Cerebellar nuclear complex (tissue), 1 donor: Measurements from ENCODE around the gene TAF1A.
A peak's percentile ranks its signal among the peaks of the same experiment; 100 is the strongest.
"Not testable (repeated sequence)": the region's sequence is repeated elsewhere in the genome, so short reads cannot be mapped to it uniquely, and the experiment has no call there.

Source experiments
- DNase-seq, 2 experiments: peaks; one replicate each; lab custom pipeline; 2025; lab: John Stamatoyannopoulos, UW

Gene TAF1A

DNA sequence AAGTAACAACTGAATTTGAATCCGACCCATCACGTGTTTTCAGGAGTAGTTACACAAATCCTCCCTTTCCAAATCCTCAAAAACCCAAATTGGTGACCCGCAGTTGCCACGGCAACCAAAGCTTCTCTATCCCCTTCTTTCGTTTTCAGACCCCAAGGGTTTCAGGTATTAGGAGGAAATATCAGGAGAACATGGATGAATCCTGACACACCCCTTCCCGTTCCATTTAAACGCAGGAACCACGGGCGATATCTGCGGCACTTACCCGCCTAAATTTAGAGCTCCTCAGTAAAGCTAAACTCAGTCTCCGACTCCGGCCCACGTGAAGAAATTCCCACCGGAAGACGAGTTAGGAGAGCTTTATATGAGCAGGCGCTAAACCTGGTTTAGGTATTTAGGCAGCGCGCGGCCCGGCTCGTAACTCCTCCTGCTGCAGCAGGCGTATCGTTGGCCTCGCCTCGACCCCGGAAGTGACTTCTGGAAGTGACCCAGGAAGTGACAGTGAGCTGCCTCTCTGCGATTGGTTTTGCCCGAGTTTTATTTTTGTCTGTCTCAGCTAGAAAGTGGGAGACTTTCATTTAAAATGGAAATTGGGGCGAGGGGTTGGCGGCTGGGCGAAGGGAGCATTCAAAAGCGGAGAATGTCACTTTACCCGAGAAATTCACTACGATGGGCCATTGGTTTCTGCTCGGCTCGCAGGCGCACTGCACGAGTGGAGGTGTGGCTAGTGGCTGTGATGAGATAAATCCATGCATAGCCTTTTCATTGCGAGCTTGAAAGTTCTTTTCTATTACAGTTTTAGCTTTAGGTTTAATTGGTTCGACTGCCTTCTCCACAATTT lies at the start of gene TAF1A:
TSS of gene TAF1A (minus strand) at position 472 of the 841 bp plus-strand sequence.
- DNase-seq, result peak; percentile 34 to 73

DNA sequence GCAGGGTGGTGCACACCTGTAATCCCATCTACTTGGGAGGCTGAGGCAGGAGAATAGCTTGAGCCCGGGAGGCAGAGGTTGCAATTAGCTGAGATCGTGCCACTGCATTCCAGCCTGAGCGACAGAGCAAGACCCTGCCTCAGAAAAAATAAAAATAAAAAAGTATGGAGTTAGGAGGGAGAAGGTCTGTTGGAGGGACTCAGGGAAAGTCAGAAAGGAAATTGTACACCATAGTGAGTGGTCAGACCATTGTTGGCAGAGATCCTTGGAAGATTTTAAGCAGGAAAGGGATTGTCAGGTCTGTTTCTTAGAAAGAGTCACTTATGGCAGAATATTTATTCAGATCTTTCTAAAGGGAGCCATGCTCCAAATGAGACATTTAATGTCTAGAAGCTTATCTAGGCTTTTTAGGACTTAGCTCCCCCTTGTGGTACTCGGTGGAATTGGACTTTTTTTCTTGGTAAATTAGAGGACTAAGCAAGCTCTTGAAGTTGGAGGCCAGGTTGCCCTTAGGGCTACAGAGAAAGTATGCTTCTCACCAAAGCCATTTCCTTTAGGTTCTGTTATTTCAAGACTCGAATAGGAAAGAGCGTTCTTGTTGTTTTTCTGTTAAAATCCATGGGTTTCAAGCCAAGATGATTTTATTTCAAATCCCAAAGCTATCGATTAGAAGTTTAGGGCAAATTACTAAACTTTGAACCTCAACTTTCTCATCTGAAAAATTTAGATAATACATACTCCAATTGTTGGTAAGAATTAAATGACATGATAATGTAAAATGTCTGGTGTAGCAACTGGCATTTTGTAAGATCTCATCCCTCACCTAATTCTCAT lies 44.7 kb upstream of the TAF1A start:
- peak in 1 of 2 experiments; percentile 6 for DNase-seq

DNA sequence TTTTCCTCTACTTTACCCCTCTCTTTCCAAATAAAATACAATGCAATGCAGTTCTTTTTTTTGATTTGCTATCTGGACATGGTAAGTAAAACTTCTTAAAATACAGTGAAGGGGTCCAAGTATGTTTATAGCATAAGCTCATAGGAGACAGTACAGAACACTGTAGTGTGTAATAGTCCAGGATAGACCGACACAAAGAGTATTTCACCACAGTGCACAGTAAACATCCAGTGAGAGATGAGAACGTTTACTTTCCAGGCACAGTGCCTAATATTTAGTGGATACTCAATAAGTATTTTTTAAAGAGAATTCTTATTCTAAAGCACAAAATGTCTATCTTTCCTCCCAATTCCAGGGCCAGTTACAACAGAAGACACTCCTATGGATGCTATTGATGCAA lies 43.0 kb upstream of the TAF1A start:
- no peak for DNase-seq

DNA sequence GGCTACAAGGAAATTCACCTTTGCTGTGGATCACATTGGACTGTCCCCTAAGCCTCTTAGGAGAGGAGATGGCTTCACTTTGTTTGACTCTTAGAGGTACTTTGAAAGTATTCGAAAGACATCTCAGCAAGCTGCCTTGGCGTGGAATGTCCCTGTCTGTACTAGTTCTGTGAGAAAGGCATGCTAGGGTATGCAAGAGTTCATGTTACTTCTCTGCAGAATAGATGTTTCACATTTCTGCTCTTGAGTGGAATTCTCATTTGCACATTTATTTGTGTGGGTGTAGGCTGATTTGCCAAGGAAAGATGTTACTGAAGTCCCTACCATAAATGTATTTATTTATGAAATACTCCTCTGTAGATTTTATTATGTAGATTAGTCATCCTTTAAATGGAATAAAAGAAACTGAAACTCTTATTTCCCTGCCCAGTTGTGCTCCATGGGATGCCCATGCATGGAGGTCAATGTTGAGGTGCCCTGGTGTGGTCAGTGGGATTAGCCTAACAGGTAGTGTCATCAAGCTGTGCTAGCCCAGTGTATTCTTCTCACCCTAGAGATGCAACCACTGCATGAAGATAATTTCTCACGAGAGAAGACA lies 42.0 kb upstream of the TAF1A start:
- DNase-seq, result no peak

- no peak for DNase-seq
Observed at GRCh38 chr1:222629921-222630535, 40.3 kb upstream of the TAF1A start.

- no peak for DNase-seq
Observed at GRCh38 chr1:222627232-222627631, 37.5 kb upstream of the TAF1A start.

DNA sequence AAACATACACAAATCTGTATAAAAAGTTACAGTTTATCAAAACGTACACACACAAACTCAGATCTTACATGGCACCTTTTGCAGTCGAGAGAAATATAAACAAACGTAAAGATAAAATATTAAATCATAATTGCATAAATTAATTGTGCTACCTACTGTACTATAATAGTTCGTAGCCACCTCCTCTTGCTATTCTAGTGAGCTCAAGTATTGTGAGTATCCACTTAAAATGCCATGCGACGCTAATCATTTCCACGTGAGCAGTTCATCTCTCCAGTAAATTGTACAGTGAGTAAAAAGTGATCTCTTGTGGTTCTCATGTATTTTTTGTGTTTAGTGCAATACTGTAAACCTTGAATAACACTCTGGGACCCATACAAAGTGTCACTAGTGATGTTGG lies 34.5 kb upstream of the TAF1A start:
- DNase-seq, result no peak

- no peak for DNase-seq
Observed at GRCh38 chr1:222623458-222623857, 33.7 kb upstream of the TAF1A start.

DNA sequence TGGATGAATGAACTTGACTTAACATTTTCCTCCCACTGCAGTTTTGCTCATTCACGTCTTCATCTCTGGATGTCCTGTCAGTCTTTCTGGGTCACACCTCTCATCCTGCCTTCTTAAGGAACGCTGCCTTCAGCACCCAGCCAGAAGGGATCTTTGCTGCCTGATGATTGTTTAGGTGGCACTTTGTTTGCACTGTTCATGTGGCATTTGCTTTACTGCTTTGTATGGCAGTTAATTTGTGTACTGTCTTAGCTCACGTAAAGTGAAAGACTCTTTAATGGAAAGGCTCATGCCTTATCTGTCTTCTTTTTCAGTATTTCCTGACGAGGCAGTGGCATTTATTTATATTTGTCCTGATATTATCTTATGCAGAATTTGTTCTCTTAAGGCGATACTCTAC lies 33.0 kb upstream of the TAF1A start:
- DNase-seq, result no peak

DNA sequence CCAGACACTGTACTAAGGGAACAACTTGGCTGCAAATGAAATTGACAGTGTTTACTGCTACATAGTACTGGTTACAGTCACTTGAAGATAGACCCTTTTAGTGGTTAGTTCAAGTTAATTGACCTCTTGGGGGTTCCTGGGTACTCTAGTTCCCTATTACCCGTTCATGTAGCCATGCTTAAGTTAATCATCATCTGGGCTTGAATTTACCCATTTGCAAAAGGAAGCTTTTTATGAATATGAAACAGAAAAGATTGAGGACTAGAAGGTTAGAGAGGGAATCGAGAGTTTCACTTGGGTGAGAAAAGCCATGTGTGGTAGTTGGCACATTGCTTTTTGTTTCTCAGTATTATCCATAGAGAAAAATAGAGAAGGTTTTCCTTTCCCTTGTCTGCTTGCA lies 30.8 kb upstream of the TAF1A start:
- DNase-seq, result no peak

GRCh38 chr1:222618880-222619596 lies 29.3 kb upstream of the TAF1A start:
- DNase-seq, result peak in 1 of 2 experiments; percentile 19

GRCh38 chr1:222618001-222618879 lies 28.5 kb upstream of the TAF1A start, which contains the start of gene MIA3:
Gene MIA3 (plus strand): TSS chr1:222618097. CDS start chr1:222618111, 14 bp downstream.
- peak in 1 of 2 experiments; percentile 54 for DNase-seq

DNA sequence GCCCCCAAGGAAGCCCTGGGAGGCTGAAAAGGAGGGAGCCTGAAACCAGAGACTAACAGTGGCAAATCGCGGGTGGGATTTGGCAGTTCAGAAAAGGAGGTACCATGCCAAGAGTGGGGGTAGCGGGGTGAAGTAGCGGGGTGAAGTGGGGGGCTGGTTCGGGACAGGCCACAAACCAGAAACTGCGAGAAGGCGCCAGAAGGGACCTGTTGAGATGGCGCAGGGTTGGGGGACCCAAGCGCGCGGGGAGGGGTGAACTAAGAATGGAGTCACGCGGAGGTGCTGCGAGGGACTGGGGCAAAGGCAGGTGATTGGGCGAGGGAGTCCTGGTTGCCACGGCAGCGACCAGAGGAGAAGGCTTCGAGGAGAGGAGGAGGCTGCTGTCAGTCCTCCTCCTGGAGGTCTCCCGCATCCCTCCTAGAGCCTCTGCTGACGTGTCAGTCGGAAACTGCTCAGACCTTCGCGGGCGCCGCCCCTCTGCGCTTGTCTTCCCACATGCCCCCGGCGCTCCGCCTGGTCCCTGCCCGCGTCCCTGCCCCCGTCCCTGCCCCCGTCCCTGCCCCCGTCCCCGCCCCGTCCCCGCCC lies 27.7 kb upstream of the TAF1A start:
- DNase-seq, result peak; percentile 94 to 96

- no peak for DNase-seq
Observed at GRCh38 chr1:222616525-222616924, 26.8 kb upstream of the TAF1A start.

GRCh38 chr1:222613627-222614026 lies 23.9 kb upstream of the TAF1A start:
- DNase-seq, result no peak

- no peak for DNase-seq
Observed at GRCh38 chr1:222610728-222611127, 21.0 kb upstream of the TAF1A start.

DNA sequence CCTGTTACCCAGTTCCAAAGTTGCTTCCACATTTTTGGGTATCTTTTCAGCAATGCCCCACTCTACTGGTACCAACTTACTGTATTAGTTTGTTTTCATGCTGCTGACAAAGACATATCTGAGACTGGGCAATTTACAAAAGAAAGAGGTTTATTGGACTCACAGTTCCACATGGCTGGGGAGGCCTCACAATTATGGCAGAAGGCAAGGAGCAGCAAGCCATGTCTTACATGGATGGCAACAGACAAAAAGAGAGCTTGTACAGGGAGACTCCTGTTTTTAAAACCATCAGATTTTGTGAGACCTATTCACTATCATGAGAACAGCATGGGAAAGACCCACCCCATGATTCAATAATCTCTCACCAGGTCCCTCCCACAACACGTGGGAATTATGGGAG lies 19.4 kb upstream of the TAF1A start:
- not testable (repeated sequence) for DNase-seq

DNA sequence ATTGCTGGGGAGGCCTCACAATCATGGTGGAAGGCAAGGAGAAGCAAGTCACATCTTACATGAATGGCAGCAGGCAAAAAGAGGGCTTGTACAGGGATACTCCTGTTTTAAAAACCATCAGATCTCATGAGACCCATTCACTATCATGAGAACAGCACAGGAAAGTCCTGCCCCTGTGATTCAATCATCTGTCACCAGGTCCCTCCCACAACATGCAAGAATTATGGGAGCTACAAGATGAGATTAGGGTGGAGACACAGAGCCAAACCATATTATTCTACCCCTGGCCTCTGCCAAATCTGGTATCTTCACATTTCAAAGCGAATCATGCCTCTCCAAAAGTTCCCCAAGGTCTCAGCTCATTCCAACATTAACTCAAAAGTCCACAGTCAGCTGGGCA lies 17.0 kb upstream of the TAF1A start:
- no peak for DNase-seq

GRCh38 chr1:222601257-222601656 lies 11.5 kb upstream of the TAF1A start:
- no peak for DNase-seq

GRCh38 chr1:222600281-222600680 lies 10.5 kb upstream of the TAF1A start:
- no peak for DNase-seq
